Stimulated activated CD4-positive, alpha-beta T cell treated with anti-CD3 and anti-CD28 coated beads, Interleukin-2, amount 100 ng/mL, for 24 hours (primary cell): ENCODE measurements around the gene DGKG.

ENCODE experiments used
- DNase-seq, 2 donors: peaks; one replicate each; pipeline ENCODE4 v3.0.0-alpha.2; 2020

DGKG gene

DNA sequence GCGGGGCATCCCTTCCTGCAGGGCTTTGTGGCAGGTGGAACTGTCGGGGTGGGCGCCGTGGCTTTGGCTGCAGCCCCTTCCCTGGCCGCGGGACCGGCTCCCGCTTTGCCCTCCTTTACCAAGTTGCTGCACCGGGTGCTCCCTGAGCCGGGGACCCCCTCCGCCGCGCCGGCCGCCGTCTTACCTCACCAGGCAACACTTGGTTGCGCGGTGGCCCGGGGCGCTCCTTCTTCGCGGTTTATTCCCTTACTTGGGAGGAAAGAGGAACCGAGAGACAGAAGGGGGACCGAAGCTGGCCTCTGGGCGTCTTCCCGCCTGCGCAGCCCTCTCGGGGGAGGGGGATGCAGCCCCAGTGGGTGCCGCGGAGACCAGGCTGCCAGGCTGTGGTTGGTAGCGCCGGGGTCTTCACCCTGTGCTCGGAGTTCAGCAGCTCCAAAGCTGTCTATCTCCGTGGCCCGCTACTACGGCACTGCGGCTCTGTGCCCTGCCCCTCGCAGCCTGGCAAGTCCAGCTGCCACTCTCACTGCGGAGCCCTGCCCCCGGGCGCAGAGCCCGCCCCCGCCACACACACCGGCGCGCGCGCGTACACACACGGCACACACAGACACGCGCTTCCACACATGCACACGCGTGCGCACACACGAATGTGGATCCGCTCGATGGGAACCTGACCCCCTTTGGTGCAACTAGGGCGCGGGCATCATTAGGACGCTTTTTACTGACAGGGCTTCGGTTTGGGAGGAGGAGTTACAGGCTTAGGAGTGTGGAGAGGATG, at the start of gene DGKG:
Gene DGKG (minus strand): TSS at position 473 of the 775 bp plus-strand sequence. CDS start 41,775 bp downstream, outside the sequence.
- DNase-seq: peak in 1 of 2 donors; percentile 54

DNA sequence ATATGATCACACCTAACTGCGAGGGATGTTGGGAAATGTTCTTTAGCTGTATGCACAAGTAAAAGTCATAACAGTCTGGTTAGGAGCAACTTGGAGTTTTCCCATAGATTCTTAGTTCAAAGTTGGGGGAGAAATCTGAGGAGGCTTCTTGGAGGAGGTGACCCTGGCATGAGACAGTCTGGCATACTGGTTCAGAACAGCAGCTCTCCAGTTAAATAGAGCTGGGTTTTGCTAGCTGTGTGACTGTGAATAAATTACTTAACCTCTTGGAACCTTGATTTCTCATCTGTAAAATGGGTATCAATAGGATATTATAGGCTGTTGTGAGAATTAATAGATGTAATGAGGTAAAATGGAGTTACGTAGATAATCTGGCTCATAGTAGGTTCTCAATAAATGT, 49.1 kb upstream of the DGKG start:
- DNase-seq: no peak

DNA sequence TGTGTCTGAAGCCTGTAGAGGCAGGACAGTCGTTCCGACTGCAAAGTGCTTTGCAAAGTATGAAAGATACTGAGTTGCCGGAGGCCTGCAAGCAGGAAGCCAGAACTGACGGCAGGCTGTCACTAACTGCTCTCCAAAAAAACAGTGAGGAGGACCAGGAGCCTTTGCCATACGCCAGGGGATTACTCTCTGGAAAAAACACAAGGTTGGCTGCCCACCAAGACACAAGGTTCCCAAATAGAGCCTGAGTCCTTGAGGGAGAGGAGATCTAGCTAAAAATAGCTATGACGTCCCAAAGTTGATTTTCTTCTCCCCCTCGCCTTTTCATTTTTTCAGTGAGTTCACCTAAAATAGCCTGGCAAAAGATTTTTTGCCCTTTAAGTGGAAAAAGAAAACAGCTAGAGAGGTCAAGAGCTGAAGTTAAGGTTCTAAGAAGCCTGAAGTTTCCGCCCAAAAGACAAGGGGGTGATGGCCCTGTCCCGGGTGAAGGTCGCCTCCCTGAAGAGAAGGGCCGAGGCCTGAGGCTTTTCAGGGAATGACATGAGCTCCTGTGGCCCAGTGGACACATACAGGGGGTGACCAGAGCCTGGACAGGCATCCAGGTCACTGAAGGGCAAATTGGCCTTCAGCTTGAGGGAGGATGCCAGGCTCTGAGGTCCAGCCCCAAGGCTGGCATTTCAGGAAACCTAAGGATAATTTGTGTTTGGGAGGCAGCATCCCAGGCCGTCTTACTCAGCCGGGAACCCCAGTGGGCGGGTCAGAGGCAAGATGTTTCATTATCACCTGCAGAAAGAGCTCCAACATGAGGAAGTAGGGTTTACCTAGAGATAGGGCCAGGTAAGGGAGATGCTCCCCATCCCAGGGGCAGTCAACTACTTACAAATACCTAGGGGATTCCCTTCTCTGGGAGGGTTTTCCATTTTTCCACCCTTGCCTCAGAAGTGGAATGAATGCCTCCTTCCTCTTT, 44.9 kb upstream of the DGKG start:
- no peak for DNase-seq

DNA sequence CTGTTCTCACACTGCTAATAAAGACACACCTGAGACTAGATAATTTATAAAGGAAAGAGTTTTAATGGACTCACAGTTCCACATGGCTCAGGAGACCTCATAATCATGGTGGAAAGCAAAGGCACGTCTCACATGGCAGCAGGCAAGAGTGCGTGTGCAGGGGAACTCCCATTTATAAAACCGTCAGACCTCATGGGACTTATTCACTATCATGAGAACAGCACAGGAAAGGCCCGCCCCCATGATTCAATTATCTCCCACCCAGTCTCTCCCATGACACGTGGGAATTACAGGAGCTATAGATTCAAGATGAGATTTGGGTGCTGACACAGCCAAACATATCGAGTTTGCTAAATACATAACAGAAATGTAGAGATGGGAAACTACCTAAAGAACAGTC, 39.5 kb upstream of the DGKG start:
- no peak for DNase-seq

DNA sequence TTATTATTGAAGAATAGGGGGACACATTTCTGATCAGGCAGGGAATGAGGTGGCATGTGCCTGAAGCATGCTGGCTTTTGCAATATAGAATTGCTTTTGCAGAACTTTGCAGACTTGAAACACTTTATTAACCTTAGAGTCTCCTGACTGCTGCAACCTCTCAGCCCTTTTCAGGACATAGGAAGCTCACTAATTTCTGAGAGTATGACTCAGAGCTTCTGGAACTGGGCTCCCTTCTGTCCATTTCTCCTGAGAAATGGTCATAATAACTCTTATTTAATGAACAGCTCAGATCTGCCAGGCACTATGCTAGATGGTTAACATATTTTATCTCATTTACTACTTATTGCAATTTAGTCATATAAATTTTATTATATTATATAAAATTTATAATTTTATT, 38.6 kb upstream of the DGKG start:
- no peak for DNase-seq

DNA sequence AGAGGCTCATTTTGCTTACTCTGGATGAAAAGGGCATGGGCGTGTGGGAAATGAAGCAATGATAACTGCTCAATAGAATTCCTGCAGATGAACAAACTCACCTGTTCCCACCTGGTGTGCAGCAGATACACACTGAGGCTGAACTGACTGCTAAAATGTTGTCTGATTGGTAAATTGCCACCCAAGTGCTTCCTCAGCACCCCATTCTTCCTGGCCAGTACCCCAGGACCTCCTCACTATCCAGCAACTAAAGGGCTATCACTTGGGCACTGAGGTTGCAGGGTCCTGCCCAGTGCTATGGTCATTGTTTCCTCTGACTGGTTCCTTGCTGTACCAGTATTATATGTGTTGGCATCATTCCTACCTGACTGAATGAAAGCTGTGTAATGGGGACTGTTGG, 38.0 kb upstream of the DGKG start:
- DNase-seq: no peak

DNA sequence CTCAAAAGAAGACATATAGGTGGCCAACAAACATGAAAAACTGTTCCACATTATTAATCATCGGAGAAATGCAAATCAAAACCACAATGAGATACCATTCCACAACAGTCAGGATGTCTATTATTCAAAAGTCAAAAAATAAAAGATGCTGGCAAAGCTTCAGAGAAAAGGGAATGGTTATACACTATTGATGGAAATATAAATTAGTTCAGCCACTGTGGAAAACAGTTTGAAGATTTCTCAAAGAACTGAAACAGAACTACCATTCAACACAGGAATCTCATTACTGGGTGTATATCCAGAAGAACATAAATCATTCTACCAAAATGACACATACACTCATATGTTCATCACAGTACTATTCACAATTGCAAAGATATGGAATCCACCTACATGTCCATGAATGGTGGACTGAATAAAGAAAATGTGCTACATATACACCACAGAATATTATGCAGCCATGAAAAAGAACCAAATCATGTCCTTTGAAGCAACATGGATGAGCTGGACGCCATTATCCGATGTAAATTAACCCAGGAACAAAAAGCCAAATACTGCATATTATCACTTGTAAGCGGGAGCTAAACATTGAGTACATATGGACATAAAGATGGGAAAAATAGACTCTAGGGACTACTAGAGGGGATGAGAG, 32.7 kb upstream of the DGKG start:
- DNase-seq: no peak

GRCh38 chr3:186386883-186387560, 25.0 kb upstream of the DGKG start:
- DNase-seq: no peak

GRCh38 chr3:186385856-186386602, 24.0 kb upstream of the DGKG start:
- DNase-seq: no peak

DNA sequence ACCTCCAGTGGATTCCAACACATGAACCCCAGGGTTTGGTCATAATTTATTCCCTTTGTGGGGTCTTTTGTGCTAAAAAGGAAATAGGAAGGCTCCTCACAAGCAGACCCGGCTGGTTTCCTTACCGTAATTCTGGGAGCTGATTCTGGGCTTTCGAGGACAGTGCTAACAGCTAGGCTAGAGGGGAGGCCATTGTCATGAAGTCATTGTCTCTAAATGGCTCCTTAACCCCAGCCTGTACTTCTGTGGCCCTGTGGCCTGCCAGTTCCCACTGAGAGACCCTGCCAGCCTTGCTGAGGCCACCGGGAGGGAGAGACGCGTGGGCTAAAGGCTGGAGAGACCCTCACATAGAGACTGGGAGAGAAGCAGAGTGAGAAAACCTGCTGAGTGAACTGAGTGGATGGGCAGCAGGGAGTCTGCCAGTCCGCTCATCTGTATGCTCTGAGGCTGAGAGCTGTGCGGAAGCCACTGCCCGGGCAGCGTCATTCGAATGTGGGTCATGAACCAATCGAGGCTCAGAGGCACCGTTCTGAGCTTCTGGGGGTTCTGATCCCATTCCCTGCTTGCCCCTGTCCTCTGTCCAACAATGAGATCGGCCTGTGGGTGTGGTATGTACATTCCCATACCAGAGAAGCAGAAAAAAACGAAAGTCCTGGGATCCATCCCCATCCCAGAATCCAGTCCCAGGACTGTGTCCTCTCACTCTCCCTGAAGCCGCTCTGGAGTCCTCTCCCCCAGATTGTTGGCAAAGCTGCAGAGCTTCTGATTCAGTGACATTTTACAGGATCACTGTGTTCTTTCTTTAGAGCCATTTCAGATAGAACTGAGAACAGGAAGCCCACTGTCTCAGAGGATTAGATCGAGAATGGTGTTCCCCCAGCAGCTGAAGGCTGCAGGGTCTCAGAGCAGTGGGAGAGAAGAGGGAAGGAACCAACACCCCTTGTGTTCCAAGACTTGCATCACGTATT, 21.3 kb upstream of the DGKG start:
- DNase-seq: no peak

- DNase-seq: no peak
Observed at GRCh38 chr3:186382217-186382885, 20.3 kb upstream of the DGKG start.

- DNase-seq: no peak
Observed at GRCh38 chr3:186381424-186382216, 19.6 kb upstream of the DGKG start.

DNA sequence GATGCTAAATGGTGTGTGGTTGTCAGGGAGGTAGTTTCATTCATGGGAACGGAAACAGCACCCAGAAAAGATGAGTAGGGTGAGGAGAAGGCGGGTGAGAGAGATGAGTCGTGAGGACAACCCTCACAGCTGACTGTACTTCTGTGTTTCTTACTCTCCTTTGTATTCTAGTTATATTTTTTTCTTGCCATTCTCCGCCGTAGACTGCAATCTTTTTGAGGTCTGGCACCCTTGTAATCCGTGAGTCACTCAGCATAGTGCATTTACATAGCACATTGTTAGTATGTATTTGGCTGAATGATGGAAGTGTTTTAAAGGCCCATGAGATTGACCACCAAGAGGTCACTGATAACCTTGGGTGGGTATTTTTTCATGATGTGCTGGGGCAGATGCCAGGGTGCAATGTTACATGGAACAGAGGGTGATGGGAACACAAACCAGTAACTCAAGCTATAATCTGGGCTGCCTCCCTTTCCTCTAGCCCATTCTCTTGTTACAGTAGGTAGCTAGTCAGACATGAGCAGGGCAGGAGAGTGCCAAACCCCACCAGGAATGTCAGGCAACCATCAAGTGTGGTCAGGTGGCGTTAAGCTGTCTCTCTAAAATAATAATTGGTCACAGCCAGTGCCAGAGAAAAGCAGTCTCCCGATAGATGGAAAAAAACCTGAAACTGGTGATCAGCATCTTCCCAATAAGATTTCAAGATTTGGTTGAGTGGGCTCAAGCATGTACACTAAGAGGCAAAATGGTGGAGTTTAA, 18.8 kb upstream of the DGKG start:
- no peak for DNase-seq

DNA sequence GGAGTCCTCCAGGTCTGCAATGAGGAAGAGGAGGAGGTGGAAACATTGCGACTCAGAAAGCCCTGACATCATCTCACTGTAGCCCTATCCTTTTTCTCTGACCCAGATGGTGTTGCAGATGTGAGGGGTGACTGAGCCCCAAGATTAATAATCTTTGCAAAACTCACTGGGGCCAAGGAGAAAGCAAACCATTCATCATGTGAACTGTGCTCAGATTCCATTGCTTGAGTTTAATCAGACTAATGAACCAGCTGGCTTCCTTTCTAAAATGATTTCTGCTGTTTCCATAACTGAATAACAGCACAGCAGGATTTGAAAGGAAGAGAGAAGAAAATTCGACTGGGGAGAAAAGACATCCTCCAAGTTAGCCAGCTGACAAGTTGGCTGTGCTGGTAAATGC, 13.4 kb upstream of the DGKG start:
- no peak for DNase-seq

DNA sequence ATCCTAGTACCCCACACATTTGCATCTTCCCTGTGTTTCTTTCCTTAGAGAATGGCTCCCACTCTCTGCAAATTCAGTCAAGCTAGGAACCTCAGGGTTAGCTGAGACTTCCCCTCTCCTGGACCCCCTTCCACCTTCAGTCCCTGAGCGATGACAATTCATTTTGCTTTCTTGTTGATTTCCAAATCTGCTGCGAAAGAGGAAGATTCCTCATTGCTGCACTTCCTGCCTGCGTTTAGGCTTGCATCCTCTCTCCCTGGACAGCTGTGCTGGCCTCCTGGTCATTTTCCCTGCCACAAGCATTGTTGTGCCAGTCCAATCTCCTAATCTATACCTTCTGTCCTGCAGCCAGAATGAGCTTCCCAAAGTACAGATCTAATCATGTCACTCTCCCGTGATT, 12.3 kb upstream of the DGKG start:
- no peak for DNase-seq

DNA sequence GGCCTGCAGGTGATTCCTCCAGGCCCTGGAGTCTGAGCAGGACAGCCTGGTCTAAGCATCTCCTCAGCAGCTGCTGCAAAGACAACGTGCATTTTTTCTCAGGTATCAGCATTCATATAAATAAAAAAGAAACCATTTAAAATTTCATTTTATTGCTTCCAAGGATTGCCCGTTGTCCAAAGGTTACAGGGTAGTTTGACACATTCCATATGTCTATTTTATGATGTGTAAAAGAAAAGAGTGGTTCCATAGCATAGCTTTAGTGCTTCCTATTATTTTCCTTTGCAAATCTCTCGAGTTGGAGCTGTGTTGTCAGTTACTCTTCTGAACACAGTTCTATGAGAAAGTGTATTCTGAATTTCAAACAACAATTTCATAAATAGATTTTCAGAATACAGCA, 7.2 kb upstream of the DGKG start:
- no peak for DNase-seq

DNA sequence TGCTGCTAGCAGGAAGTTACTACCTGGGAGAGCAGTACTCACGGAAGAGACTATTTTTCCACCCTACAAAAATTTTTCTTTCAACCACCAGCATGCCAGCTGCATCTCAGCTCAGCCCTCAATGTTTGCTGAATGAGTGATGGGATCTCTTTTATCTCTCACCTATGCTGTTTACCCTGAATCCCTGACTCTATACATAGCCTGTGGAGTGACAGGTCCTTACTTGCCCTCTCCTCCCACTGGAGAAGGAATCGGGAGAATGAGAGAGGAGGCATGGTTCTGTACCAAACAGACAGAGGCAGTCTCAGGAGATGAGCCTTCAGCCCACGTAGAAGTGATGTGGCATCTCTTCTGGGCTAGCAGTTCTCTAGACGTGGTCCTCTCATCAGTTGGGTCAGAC, 6.7 kb upstream of the DGKG start:
- no peak for DNase-seq

- DNase-seq: no peak
Observed at GRCh38 chr3:186368176-186368575, 6.1 kb upstream of the DGKG start.

GRCh38 chr3:186367631-186368030, 5.6 kb upstream of the DGKG start:
- no peak for DNase-seq
